DND-41 (cell line): ENCODE data around the gene DDTL.

Source experiments
- ATAC-seq: fragments of 200-7000 bp; cut with Tn5 transposase; 3 replicates; pipeline ENCODE4 v1.9.1; 2021; ENCODE audit warnings: low read depth; ENCODE audit not compliant: insufficient read depth
- DNase-seq: peaks from one replicate; pipeline ENCODE4 v3.0.0-alpha.2; 2020
- H2AFZ ChIP-seq: 2 replicates; pipeline ENCODE4 v1.6.0; 2012; ENCODE audit warnings: low read depth, low read length
- H3K27ac ChIP-seq: 2 replicates; pipeline ENCODE4 v1.5.1; 2012; ENCODE audit warnings: low read length, inconsistent platforms
- H3K27me3 ChIP-seq: fragments of 200-600 bp; sonication (generic); 2 replicates; pipeline ENCODE4 v1.6.0; 2012; ENCODE audit warnings: low read length, mild to moderate bottlenecking, inconsistent platforms; ENCODE audit not compliant: insufficient read depth, poor library complexity
- H3K36me3 ChIP-seq: 2 replicates; pipeline ENCODE4 v1.5.1; 2012; ENCODE audit warnings: low read length, inconsistent platforms; ENCODE audit not compliant: insufficient read depth
- H3K4me1 ChIP-seq: 2 replicates; pipeline ENCODE4 v1.5.1; 2012; ENCODE audit warnings: mild to moderate bottlenecking, low read length; ENCODE audit not compliant: insufficient read depth
- H3K4me2 ChIP-seq: 2 replicates; pipeline ENCODE4 v1.6.0; 2012; ENCODE audit warnings: mild to moderate bottlenecking, moderate library complexity, low read length, inconsistent platforms; ENCODE audit not compliant: insufficient read depth
- H3K4me3 ChIP-seq, 2 experiments: fragments of 200-600 bp in 1 of 2; shearing (Covaris generic) in 1 of 2; 2 replicates each; pipeline ENCODE4 v1.5.1; 2012 to 2016; ENCODE audit warnings: inconsistent platforms in 2 of 2, low read length in 2 of 2, mild to moderate bottlenecking in 2 of 2, low read depth in 1 of 2, moderate library complexity in 1 of 2
- H3K79me2 ChIP-seq: 2 replicates; pipeline ENCODE4 v1.6.0; 2012; ENCODE audit warnings: low read length, inconsistent platforms; ENCODE audit not compliant: insufficient read depth
- H3K9ac ChIP-seq: 2 replicates; pipeline ENCODE4 v1.6.0; 2012; ENCODE audit warnings: low read depth, mild to moderate bottlenecking, inconsistent platforms, low read length, moderate library complexity
- H3K9me3 ChIP-seq: 2 replicates; pipeline ENCODE4 v1.5.1; 2012; ENCODE audit warnings: low read length, moderate library complexity, mild to moderate bottlenecking, inconsistent platforms; ENCODE audit not compliant: insufficient read depth, severe bottlenecking
- H4K20me1 ChIP-seq: 2 replicates; pipeline ENCODE4 v1.6.0; 2012; ENCODE audit warnings: low read length; ENCODE audit not compliant: insufficient read depth
- EZH2 ChIP-seq: IDR thresholded peaks from 3 replicates; pipeline ENCODE4 v1.6.1; 2012; ENCODE audit warnings: borderline replicate concordance, low read depth, mild to moderate bottlenecking, moderate library complexity, low read length, inconsistent platforms; ENCODE audit not compliant: severe bottlenecking
- TF ChIP-seq, protein P1 (sequence below): IDR thresholded peaks from 2 replicates; pipeline ENCODE4 v1.5.1; 2012; ENCODE audit warnings: borderline replicate concordance, low read length, moderate library complexity, mild to moderate bottlenecking; ENCODE audit not compliant: poor library complexity, severe bottlenecking; ENCODE audit errors: extremely low read depth

DDTL gene

GRCh38 chr22:24002272-24002671, 35.6 kb downstream of the DDTL start:
- ATAC-seq: no peak

DNA sequence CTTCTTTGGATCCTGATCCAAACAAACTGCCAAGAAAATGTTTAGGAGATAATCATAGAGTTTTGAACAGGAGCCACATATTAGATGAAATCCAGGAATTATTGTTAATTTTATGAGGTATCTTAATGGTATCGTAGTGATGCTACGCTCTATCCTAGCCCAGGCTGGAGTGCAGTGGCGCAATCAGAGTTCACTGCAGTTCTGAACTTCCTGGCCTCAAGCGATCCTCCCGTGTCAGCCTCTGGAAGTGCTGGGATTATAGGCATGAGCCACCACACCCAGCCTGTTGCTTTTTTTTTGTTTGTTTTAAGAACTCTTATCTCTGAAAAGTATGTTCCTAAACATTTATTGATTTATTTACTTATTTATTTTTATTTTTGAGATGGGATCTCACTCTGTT, 36.2 kb downstream of the DDTL start:
- Histone ChIP-seq H3K4me3 (no peak overlapping the region), H4K20me1 (no peaks in the 10 kb centered on the region), H3K79me2 (no peaks in the 10 kb centered on the region), H3K9ac (no peak overlapping the region), H3K4me2 (no peak overlapping the region), H2AFZ (no peak overlapping the region), H3K9me3 (no peaks in the 10 kb centered on the region), H3K27ac (no peak overlapping the region), H3K4me1 (no peaks in the 10 kb centered on the region), H3K27me3 (no peaks in the 10 kb centered on the region), H3K36me3 (no peaks in the 10 kb centered on the region)
- DNase-seq (no peak), ATAC-seq (no peak)
- no peak for TF ChIP-seq EZH2
- TF ChIP-seq, protein P1, sequence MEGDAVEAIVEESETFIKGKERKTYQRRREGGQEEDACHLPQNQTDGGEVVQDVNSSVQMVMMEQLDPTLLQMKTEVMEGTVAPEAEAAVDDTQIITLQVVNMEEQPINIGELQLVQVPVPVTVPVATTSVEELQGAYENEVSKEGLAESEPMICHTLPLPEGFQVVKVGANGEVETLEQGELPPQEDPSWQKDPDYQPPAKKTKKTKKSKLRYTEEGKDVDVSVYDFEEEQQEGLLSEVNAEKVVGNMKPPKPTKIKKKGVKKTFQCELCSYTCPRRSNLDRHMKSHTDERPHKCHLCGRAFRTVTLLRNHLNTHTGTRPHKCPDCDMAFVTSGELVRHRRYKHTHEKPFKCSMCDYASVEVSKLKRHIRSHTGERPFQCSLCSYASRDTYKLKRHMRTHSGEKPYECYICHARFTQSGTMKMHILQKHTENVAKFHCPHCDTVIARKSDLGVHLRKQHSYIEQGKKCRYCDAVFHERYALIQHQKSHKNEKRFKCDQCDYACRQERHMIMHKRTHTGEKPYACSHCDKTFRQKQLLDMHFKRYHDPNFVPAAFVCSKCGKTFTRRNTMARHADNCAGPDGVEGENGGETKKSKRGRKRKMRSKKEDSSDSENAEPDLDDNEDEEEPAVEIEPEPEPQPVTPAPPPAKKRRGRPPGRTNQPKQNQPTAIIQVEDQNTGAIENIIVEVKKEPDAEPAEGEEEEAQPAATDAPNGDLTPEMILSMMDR: no peak

More at GRCh38 chr22:24002272-24002671, 35.6 kb downstream of the DDTL start:
- no peak overlapping the region for H3K27ac ChIP-seq
- H3K27me3 ChIP-seq: no peaks in the 10 kb centered on the region
- H3K4me1 ChIP-seq: no peaks in the 10 kb centered on the region
- no peak for DNase-seq
- no peaks in the 10 kb centered on the region for H4K20me1 ChIP-seq
- H3K36me3 ChIP-seq: no peaks in the 10 kb centered on the region
- H3K4me3 ChIP-seq: no peak overlapping the region
- H2AFZ ChIP-seq: no peak overlapping the region
- no peak overlapping the region for H3K4me2 ChIP-seq
- no peaks in the 10 kb centered on the region for H3K79me2 ChIP-seq
- TF ChIP-seq EZH2: no peak
- TF ChIP-seq, protein P1: no peak
- no peak overlapping the region for H3K9ac ChIP-seq
- H3K9me3 ChIP-seq: no peaks in the 10 kb centered on the region

DNA sequence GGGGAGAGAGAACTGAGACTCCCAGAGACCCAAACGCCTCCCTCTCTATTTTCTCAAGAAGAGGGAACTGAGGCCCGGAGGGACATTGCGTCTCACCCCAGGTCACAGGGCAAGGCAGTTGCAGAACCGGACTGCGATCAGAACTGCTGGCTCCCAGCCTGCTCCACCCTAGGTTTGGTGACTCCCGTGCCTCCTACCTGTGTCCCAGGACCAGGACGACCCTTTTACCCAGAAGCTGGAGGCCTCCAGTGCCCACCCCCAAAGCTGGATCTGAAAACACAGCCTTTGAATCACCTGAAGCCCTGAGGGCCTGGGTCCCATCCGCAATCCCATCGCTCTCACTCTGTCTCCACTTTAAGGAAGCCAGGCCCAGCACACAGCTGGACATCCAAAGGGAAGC, 37.2 kb downstream of the DDTL start:
- H3K4me1 ChIP-seq: no peaks in the 10 kb centered on the region

More for the DNA sequence above, 37.2 kb downstream of the DDTL start:
- Histone ChIP-seq H3K4me3 (no peak overlapping the region), H3K9me3 (no peaks in the 10 kb centered on the region), H3K36me3 (no peaks in the 10 kb centered on the region), H3K27me3 (no peaks in the 10 kb centered on the region), H3K79me2 (no peaks in the 10 kb centered on the region), H4K20me1 (no peaks in the 10 kb centered on the region), H2AFZ (no peak overlapping the region), H3K4me2 (no peak overlapping the region), H3K27ac (no peak overlapping the region), H3K9ac (no peak overlapping the region)
- ATAC-seq: no peak
- no peak for TF ChIP-seq EZH2
- TF ChIP-seq, protein P1: no peak
- DNase-seq: no peak
